PFSK-1 (cell line): ENCODE data around the gene FOXN3.

Experiments
- FOXP2 ChIP-seq: optimal IDR thresholded peaks from 2 replicates; pipeline ENCODE3; 2011; ENCODE audit warnings: borderline replicate concordance, control low read depth, inconsistent platforms; ENCODE audit not compliant: insufficient read depth; ENCODE audit errors: extremely low read length, extremely low read depth
- POLR2AphosphoS5 ChIP-seq: IDR thresholded peaks from 2 replicates; pipeline ENCODE4 v1.6.1; 2012; ENCODE audit warnings: low read depth, mild to moderate bottlenecking, control low read depth, low read length, moderate library complexity
- REST ChIP-seq, 2 experiments: IDR thresholded peaks; 2 replicates each; pipeline versions ENCODE4 v1.6.1 to v1.8.0; 2011 to 2012; ENCODE audit warnings: low read depth in 2 of 2, low read length in 2 of 2, control low read depth in 1 of 2, inconsistent platforms in 1 of 2, mild to moderate bottlenecking in 1 of 2, moderate library complexity in 1 of 2; ENCODE audit not compliant: insufficient read depth in 1 of 2
- SIN3A ChIP-seq: IDR thresholded peaks from 2 replicates; pipeline ENCODE4 v1.6.1; 2012; ENCODE audit warnings: mild to moderate bottlenecking, low read length, moderate library complexity, borderline replicate concordance; ENCODE audit not compliant: insufficient read depth
- TAF1 ChIP-seq: IDR thresholded peaks from 2 replicates; pipeline ENCODE4 v1.6.1; 2012; ENCODE audit warnings: low read length, control low read depth, borderline replicate concordance; ENCODE audit not compliant: insufficient read depth

Gene FOXN3

GRCh38 chr14:89331398-89331797 lies 85.6 kb downstream of the FOXN3 start:
- TF ChIP-seq FOXP2 = no peak

- TF ChIP-seq POLR2AphosphoS5 = no peak
- no peak for TF ChIP-seq REST (IDR thresholded peaks at IDR 0.05; ENCODE audit: insufficient read depth in 1 of 2, low read depth in 2 of 2, low read length in 2 of 2)
- no peak for TF ChIP-seq SIN3A
- TF ChIP-seq FOXP2 = no peak
- no peak for TF ChIP-seq TAF1
Measured at GRCh38 chr14:89330236-89331002, 86.6 kb downstream of the FOXN3 start.

- no peak for TF ChIP-seq TAF1
- no peak for TF ChIP-seq POLR2AphosphoS5
- TF ChIP-seq REST (IDR thresholded peaks at IDR 0.05; ENCODE audit: insufficient read depth in 1 of 2, low read depth in 2 of 2, low read length in 2 of 2) = no peak
- TF ChIP-seq SIN3A = no peak
- no peak for TF ChIP-seq FOXP2
Measured at GRCh38 chr14:89327771-89328212, 89.2 kb downstream of the FOXN3 start.

GRCh38 chr14:89325959-89326358 lies 91.1 kb downstream of the FOXN3 start:
- TF ChIP-seq FOXP2 (no peak), REST (IDR thresholded peaks at IDR 0.05; ENCODE audit: insufficient read depth in 1 of 2, low read depth in 2 of 2, low read length in 2 of 2) (no peak), POLR2AphosphoS5 (no peak), SIN3A (no peak), TAF1 (no peak)

- TF ChIP-seq FOXP2 = no peak
- no peak for TF ChIP-seq POLR2AphosphoS5
- TF ChIP-seq REST (IDR thresholded peaks at IDR 0.05; ENCODE audit: insufficient read depth in 1 of 2, low read depth in 2 of 2, low read length in 2 of 2) = no peak
Measured at GRCh38 chr14:89325299-89325883, 91.6 kb downstream of the FOXN3 start.
